Activated CD4-positive, alpha-beta memory T cell treated with anti-CD3 and anti-CD28 coated beads for 36 hours (primary cell): ENCODE measurements around the gene SUSD3. TPM values are rescaled to one million over a fixed set of nuclear protein-coding genes. Genes with fewer than 3 reads are reported as not detected.

ENCODE experiments used
- CTCF ChIA-PET: fragments of 350-600 bp; sonication (Branson Sonifier 250); formaldehyde crosslinking; loops from one replicate; lab custom pipeline; 2021; ENCODE audit warnings: antibody characterized with exemption, inconsistent platforms; lab: Charles Lee
- POLR2A ChIA-PET: fragments of 350-600 bp; sonication (Branson Sonifier 250); formaldehyde crosslinking; loops from one replicate; lab custom pipeline; 2021; ENCODE audit warnings: antibody characterized with exemption; lab: Charles Lee
- DNase-seq: peaks from one replicate; pipeline ENCODE4 v3.0.0-alpha.2; 2020
- H3K27ac Mint-ChIP-seq: one replicate; pipeline ENCODE4 v1.8.0; 2021; ENCODE audit warnings: mixed read lengths
- H3K27me3 Mint-ChIP-seq: one replicate; pipeline ENCODE4 v1.8.0; 2021; ENCODE audit warnings: mixed read lengths
- H3K36me3 Mint-ChIP-seq: one replicate; pipeline ENCODE4 v1.8.0; 2021; ENCODE audit warnings: mixed read lengths
- H3K4me1 Mint-ChIP-seq: one replicate; pipeline ENCODE4 v1.8.0; 2021; ENCODE audit warnings: low read depth, mixed read lengths
- H3K4me3 Mint-ChIP-seq: one replicate; pipeline ENCODE4 v1.8.0; 2021; ENCODE audit warnings: mild to moderate bottlenecking, mixed read lengths
- H3K9me3 Mint-ChIP-seq: one replicate; pipeline ENCODE4 v1.8.0; 2021; ENCODE audit warnings: mixed read lengths
- intact Hi-C: fragments of 100-400 bp; cut with micrococcal nuclease; formaldehyde crosslinking; loops from one replicate; pipeline ENCODE4 v1.15.1; 2023
- total RNA-seq, 2 experiments: library from RNA; stranded (reverse); gene quantifications; one replicate each; pipeline ENCODE4 v1.2.3, GENCODE V29; 2021

Gene SUSD3
- total RNA-seq, 2 experiments from 2014 or later, result 67.0 to 72.8 TPM

- POLR2A ChIA-PET, result interaction anchor here (0.6 kb wide), 1 partner anchor 285 kb away, joined by 3 read pairs; no protein-coding TSS in a partner anchor
- CTCF ChIA-PET, result no interaction called here
- Mint-ChIP-seq H3K27me3 (no peaks in the 10 kb centered on the region), H3K36me3 (peaks cover 41% of the 10 kb centered on the region), H3K27ac (peak overlapping the region; percentile 52), H3K4me3 (no peak overlapping the region), H3K4me1 (peaks cover 60% of the 10 kb centered on the region), H3K9me3 (no peaks in the 10 kb centered on the region)
- no peak for DNase-seq
- intact Hi-C loops, result no loop called here
Observed at GRCh38 chr9:93030642-93031628, 27.6 kb upstream of the SUSD3 start.

- H3K36me3 Mint-ChIP-seq, result peaks cover 39% of the 10 kb centered on the region
- H3K4me3 Mint-ChIP-seq, result no peak overlapping the region
- no peaks in the 10 kb centered on the region for H3K27me3 Mint-ChIP-seq
- intact Hi-C loops, result no loop called here
- peak overlapping the region; percentile 52 for H3K27ac Mint-ChIP-seq
- CTCF ChIA-PET, result no interaction called here
- peaks cover 56% of the 10 kb centered on the region for H3K4me1 Mint-ChIP-seq
- POLR2A ChIA-PET, result no interaction called here
- H3K9me3 Mint-ChIP-seq, result no peaks in the 10 kb centered on the region
- no peak for DNase-seq
Observed at GRCh38 chr9:93031629-93032430, 26.7 kb upstream of the SUSD3 start.

- H3K27ac Mint-ChIP-seq, result peak overlapping the region; percentile 4
- peaks cover 55% of the 10 kb centered on the region for H3K4me1 Mint-ChIP-seq
- intact Hi-C loops, result no loop called here
- H3K27me3 Mint-ChIP-seq, result no peaks in the 10 kb centered on the region
- H3K4me3 Mint-ChIP-seq, result no peak overlapping the region
- DNase-seq, result no peak
- peaks cover 35% of the 10 kb centered on the region for H3K36me3 Mint-ChIP-seq
- ChIA-PET POLR2A (no interaction called here), CTCF (interaction anchor here (0.9 kb wide), 1 partner anchor 76 kb away, joined by 3 read pairs; no protein-coding TSS in a partner anchor)
- no peaks in the 10 kb centered on the region for H3K9me3 Mint-ChIP-seq
Observed at GRCh38 chr9:93032545-93032944, 26.0 kb upstream of the SUSD3 start.

- intact Hi-C loops, result no loop called here
Observed at GRCh38 chr9:93033531-93033930, 25.0 kb upstream of the SUSD3 start.

GRCh38 chr9:93035106-93035660 is 23.3 kb upstream of the SUSD3 start:
- H3K27ac Mint-ChIP-seq, result peak overlapping the region; percentile 23
- intact Hi-C loops, result no loop called here
- no peaks in the 10 kb centered on the region for H3K27me3 Mint-ChIP-seq
- no peaks in the 10 kb centered on the region for H3K9me3 Mint-ChIP-seq
- CTCF ChIA-PET, result no interaction called here
- peaks cover 21% of the 10 kb centered on the region for H3K36me3 Mint-ChIP-seq
- DNase-seq, result no peak
- H3K4me3 Mint-ChIP-seq, result no peak overlapping the region
- H3K4me1 Mint-ChIP-seq, result peaks cover 42% of the 10 kb centered on the region
- POLR2A ChIA-PET, result no interaction called here

More at GRCh38 chr9:93033531-93033930, 25.0 kb upstream of the SUSD3 start:
- Mint-ChIP-seq H3K4me3 (no peak overlapping the region), H3K4me1 (peaks cover 52% of the 10 kb centered on the region), H3K27ac (no peak overlapping the region), H3K36me3 (peaks cover 31% of the 10 kb centered on the region), H3K27me3 (no peaks in the 10 kb centered on the region), H3K9me3 (no peaks in the 10 kb centered on the region)
- CTCF ChIA-PET, result interaction anchor here (0.9 kb wide), 1 partner anchor 75 kb away, joined by 3 read pairs; no protein-coding TSS in a partner anchor
- no peak for DNase-seq
- POLR2A ChIA-PET, result no interaction called here

GRCh38 chr9:93035821-93036351 is 22.6 kb upstream of the SUSD3 start:
- ChIA-PET POLR2A (no interaction called here), CTCF (no interaction called here)
- H3K36me3 Mint-ChIP-seq, result peaks cover 17% of the 10 kb centered on the region
- H3K4me3 Mint-ChIP-seq, result no peak overlapping the region
- peaks cover 42% of the 10 kb centered on the region for H3K4me1 Mint-ChIP-seq
- DNase-seq, result no peak
- H3K9me3 Mint-ChIP-seq, result no peaks in the 10 kb centered on the region
- peak overlapping the region; percentile 23 for H3K27ac Mint-ChIP-seq
- H3K27me3 Mint-ChIP-seq, result no peaks in the 10 kb centered on the region
- intact Hi-C loops, result no loop called here

GRCh38 chr9:93036887-93037475 is 21.5 kb upstream of the SUSD3 start:
- Mint-ChIP-seq H3K4me3 (no peak overlapping the region), H3K9me3 (no peaks in the 10 kb centered on the region), H3K36me3 (peaks cover 9% of the 10 kb centered on the region), H3K27ac (peak overlapping the region; percentile 69), H3K27me3 (no peaks in the 10 kb centered on the region), H3K4me1 (peaks cover 42% of the 10 kb centered on the region)
- CTCF ChIA-PET, result interaction anchor here (0.7 kb wide), 1 partner anchor 14 kb away, joined by 3 read pairs; no protein-coding TSS in a partner anchor
- intact Hi-C loops, result no loop called here
- POLR2A ChIA-PET, result no interaction called here
- DNase-seq, result no peak

GRCh38 chr9:93037476-93037971 is 21.0 kb upstream of the SUSD3 start:
- no peaks in the 10 kb centered on the region for H3K27me3 Mint-ChIP-seq
- peaks cover 40% of the 10 kb centered on the region for H3K4me1 Mint-ChIP-seq
- no peak overlapping the region for H3K4me3 Mint-ChIP-seq
- ChIA-PET POLR2A (interaction anchor here (0.7 kb wide), 1 partner anchor 80 kb away, joined by 3 read pairs; no protein-coding TSS in a partner anchor), CTCF (interaction anchor here (0.7 kb wide), 1 partner anchor 13 kb away, joined by 3 read pairs; no protein-coding TSS in a partner anchor)
- peak overlapping the region; percentile 8 for H3K27ac Mint-ChIP-seq
- peaks cover 5% of the 10 kb centered on the region for H3K36me3 Mint-ChIP-seq
- no peak for DNase-seq
- intact Hi-C loops, result no loop called here
- no peaks in the 10 kb centered on the region for H3K9me3 Mint-ChIP-seq

- H3K9me3 Mint-ChIP-seq, result no peaks in the 10 kb centered on the region
- H3K36me3 Mint-ChIP-seq, result peaks cover 2% of the 10 kb centered on the region
- POLR2A ChIA-PET, result no interaction called here
- intact Hi-C loops, result no loop called here
- no peaks in the 10 kb centered on the region for H3K27me3 Mint-ChIP-seq
- peaks cover 47% of the 10 kb centered on the region for H3K4me1 Mint-ChIP-seq
- no peak for DNase-seq
- H3K27ac Mint-ChIP-seq, result peak overlapping the region; percentile 42
- H3K4me3 Mint-ChIP-seq, result no peak overlapping the region
- CTCF ChIA-PET, result no interaction called here
Observed at GRCh38 chr9:93038918-93039317, 19.6 kb upstream of the SUSD3 start.

GRCh38 chr9:93039456-93039855 is 19.0 kb upstream of the SUSD3 start:
- peaks cover 48% of the 10 kb centered on the region for H3K4me1 Mint-ChIP-seq
- H3K36me3 Mint-ChIP-seq, result peaks cover 2% of the 10 kb centered on the region
- no peak for DNase-seq
- H3K4me3 Mint-ChIP-seq, result no peak overlapping the region
- CTCF ChIA-PET, result interaction anchor here (0.9 kb wide), 1 partner anchor 36 kb away, joined by 3 read pairs; no protein-coding TSS in a partner anchor
- intact Hi-C loops, result no loop called here
- no peaks in the 10 kb centered on the region for H3K9me3 Mint-ChIP-seq
- no peaks in the 10 kb centered on the region for H3K27me3 Mint-ChIP-seq
- POLR2A ChIA-PET, result no interaction called here
- no peak overlapping the region for H3K27ac Mint-ChIP-seq

- DNase-seq, result no peak
- H3K9me3 Mint-ChIP-seq, result no peaks in the 10 kb centered on the region
- intact Hi-C loops, result no loop called here
- ChIA-PET POLR2A (no interaction called here), CTCF (interaction anchor here (0.9 kb wide), 1 partner anchor 37 kb away, joined by 3 read pairs; no protein-coding TSS in a partner anchor)
- H3K4me3 Mint-ChIP-seq, result no peak overlapping the region
- H3K4me1 Mint-ChIP-seq, result peaks cover 48% of the 10 kb centered on the region
- no peak overlapping the region for H3K27ac Mint-ChIP-seq
- peaks cover 2% of the 10 kb centered on the region for H3K36me3 Mint-ChIP-seq
- H3K27me3 Mint-ChIP-seq, result no peaks in the 10 kb centered on the region
Observed at GRCh38 chr9:93039976-93040375, 18.5 kb upstream of the SUSD3 start.
